ENCODE results near the gene MAEA.
A peak's percentile ranks its signal among the peaks of the same experiment; 100 is the strongest.

Gene MAEA

GRCh38 chr4:1298461-1298860, 8.8 kb downstream of the MAEA start:
- no peak for DNase-seq

DNA sequence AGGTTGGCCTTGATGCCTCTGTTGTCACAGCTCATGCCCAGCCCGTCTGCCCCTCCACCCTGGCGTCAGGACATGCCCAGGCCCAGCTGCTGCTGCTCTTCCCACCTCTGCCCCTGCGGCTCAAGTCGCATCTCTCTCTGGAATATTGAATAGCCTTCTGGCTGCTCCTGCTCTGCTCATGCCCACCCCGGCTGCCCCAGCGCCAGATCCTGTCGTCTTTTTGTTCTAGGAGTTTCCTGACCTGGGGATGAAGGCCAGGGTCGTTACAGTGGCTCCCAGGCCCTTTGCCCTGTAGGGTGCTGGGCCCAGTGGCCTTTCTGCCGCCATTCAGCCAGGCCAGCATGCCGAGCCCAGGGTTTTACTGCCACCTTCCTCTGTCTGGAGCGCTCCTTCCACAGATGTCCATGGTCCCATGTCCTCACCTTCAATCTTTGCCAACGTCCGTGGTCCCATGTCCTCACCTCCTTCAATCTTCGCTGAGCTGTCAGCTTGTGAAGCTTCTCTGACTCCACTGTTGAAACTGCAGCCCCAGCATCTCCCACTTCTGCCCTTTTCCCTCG, 9.7 kb downstream of the MAEA start:
- DNase-seq, result no peak

DNA sequence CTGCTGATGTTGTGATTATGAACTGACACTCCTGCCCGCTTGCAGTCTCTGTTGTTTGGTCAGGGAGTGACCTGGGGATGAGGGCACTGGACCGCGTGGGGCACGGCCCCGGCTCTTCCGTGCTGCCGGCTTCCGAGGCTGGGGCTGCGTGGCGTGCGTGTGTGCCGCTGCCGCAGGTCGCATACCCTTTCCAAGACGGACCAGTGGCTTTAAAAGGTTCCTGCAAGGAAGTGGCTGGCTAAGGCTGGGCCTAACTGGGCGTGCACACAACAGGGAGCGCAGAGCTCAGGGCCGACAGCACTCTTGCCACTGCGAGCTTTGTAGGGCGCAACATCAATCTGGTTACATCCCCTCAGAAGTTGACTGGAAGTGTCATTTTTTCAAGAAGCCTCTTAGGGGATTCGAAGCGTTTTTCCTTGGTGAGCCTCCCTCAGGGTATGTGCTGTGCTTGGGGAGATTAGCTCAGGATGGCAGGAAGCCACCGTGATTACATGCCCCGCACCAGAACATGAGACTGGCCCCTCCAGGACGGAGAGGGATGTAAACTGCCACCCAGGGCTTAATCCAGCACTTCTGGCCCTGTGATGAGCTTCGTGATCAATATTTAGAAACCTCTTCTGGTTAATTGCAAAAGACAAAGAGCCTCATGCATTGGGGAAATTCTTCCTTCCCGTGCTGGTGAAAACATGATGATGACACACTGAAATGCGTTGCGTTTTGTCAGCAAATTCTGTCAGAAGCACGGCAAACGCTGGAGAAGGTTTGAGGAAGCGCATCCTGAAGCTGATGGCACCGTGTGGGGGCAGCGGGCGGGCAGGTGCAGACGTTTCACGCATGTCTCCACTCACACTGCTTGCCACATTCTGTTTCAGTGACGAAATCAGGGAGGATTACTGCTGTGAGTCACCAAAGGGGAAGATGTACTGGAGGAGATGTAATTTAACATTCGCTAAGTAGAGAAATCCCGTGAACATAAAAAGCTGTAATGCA, 11.1 kb downstream of the MAEA start:
- DNase-seq, result peak in 46 of 58 donors; percentile 10 to 77 (median 40)

DNA sequence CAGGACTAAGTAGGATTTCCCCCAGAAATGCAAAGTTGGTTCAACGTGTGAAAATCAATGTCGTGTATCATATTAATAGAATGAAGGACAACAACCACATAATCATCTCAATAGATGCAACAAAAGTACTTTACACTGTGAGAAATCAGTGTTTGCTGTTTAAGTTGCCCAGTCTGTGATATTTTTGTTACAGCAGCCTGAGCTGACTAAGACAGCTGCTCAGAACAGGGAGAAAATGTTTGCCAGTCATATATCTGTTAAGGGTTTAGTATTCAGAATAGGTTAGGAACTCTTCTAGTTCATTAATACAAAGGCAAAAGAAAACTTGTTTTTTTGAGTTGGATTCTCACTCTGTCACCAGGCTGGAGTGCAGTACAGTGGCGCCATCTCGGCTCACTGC, 12.5 kb downstream of the MAEA start:
- DNase-seq, result no peak

GRCh38 chr4:1305261-1305711, 15.6 kb downstream of the MAEA start:
- DNase-seq, result no peak

- no peak for DNase-seq
Measured at GRCh38 chr4:1305781-1306455, 16.2 kb downstream of the MAEA start.

- DNase-seq, result no peak
Measured at GRCh38 chr4:1307951-1308735, 18.5 kb downstream of the MAEA start.

DNA sequence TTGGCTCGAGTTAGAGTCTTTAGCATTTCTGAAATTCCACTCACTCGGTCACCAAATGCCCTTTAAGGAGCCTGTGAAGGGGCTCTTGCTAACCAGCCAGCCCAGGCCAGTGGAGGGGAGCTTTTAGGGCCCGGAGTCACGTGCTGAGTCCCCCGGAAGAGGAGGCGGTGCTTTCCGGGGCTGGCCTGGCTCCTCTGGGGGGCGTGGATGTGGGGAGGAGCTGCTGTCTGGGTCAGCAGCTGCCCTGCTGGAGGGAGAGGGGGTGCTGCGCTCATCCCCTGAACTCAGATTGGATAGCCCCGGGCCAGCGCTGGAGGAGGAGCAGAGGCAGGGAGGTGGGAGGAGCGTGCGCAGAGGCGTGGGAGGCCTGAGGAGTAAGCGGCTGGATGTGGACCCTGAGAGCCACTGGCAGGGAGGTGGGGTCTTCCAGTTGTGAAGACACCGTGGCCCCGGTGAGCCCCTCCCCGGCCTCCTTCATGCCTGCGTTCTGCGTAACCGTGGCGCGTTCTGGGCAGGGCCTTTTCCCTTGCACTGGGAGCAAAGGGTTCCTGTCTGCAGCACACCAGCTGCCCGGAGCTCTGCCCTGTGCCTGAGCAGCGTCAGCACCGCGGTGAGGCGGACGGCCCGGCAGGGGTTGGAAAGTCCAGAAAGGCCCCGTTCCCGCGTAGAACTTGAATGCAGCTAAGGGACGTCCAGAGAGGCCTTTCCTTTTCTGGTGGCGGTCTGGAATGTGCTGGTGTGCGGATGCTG, 19.7 kb downstream of the MAEA start:
- DNase-seq, result peak; percentile 15 to 92 (median 81)

- DNase-seq, result no peak
Measured at GRCh38 chr4:1310031-1310795, 20.5 kb downstream of the MAEA start.

DNA sequence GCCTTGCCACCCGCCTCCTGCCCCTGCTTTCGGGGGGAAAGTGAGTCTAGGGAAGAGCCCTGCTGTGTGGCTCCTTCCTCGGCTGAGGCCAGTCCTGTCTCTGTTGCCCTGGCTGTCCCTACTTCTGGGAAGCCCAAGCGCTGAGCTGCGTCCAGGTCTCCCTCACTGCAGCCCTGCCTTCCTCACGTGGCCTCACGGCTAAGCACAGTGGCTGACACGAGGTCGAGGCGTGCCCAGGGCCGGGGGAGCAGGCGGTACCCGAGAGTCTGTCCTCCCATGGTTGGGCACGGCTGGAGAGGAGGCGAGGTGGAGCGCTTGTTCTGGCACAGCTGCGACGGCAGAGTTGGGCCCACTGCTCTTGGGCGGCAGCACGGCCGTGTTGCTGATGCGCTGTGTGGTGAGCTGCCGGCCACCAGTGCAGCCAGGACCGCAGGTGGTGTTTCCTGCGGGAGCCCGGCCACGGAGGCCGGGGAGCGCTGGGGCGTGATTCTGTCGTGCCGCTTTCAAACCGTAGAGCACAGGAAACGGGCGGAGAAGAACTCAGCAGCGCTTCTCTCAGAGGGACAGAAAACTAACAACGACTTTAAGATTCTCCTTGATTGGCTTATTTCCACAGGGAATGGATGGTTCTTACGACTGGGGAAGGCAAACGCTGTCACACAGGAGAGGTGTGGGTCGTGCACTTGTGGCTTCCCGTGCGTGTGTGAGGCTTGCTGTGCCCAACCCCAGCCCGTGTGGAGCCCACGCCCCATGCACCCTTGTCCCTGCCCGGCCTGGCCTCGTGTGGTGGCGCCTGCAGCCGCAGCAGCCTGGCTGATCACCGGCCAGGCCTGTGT, 21.3 kb downstream of the MAEA start:
- DNase-seq, result no peak

GRCh38 chr4:1312821-1313640, 23.3 kb downstream of the MAEA start:
- no peak for DNase-seq

DNA sequence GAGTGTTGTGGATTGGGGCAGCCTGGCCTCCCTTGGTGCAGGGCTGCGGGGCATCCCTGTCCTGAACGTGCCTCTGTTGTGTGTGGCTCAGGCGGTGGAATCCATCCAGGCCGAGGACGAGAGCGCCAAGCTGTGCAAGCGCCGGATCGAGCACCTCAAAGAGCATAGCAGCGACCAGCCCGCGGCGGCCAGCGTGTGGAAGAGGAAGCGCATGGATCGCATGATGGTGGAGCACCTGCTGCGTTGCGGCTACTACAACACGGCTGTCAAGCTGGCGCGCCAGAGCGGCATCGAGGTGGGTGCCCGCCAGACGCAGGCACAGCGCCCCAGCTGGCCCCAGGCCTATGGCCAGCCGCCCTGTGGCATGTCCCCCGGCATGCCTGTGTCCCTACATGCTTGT, 25.6 kb downstream of the MAEA start:
- DNase-seq, result no peak

GRCh38 chr4:1315836-1316536, 26.3 kb downstream of the MAEA start:
- DNase-seq, result no peak

DNA sequence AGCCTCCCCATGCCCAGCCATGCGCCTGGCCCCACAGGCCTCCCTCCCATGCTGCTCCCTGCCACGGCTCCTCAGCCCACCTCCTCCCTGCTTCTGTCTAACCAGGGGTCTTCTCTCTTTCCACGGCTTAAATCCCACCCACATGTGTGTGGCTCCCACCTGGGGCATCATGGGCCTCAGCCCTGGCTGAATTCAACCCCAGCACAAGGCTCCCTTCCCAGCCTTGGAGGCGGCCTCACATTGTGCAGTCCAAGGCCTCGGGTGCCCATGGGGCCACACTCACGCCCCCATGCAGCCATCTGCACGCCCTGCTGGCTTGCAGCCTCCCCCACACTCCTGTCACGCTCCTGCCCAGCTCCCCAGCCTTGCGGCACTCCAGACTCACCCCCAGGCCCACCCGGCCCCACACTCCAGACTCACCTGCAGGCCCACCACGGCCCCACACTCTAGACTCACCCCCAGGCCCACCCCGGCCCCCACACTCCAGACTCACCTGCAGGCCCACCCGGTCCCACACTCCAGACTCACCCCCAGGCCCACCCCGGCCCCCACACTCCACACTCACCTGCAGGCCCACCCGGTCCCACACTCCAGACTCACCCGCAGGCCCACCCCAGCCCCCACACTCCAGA, 27.0 kb downstream of the MAEA start:
- DNase-seq, result no peak

- no peak for DNase-seq
Measured at GRCh38 chr4:1317177-1318045, 27.7 kb downstream of the MAEA start.

DNA sequence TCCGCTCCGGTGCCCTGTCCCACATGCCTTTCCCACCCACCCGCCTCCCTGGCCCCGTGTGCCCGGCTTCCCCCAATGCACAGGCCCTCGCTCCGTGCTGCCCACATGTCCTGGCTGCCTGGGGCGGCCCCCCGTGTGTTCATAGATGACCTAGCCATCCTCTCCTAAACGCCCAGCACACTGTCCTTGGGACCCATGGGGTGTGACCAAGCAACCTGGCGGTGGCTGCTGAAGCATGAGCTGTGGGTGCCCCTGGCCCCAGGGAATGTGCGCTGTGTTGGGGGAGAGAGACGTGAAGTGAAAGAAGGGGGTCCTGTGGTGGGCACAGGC, 28.3 kb downstream of the MAEA start:
- DNase-seq, result no peak

All from anterior cingulate cortex (tissue), 58 donors.